T-helper 2 cell treated with Interferon-gamma antibody and Interleukin-4, amounts not matched to agents 100 ng/mL and 5 ng/mL, for 36 hours (primary cell): ENCODE measurements around the gene SMTNL2. TPM values are rescaled to one million over a fixed set of nuclear protein-coding genes. Genes with fewer than 3 reads are reported as not detected.
"Not testable (repeated sequence)": the region's sequence is repeated elsewhere in the genome, so short reads cannot be mapped to it uniquely, and the experiment has no call there.

Source experiments
- intact Hi-C: fragments of 100-400 bp; cut with micrococcal nuclease; formaldehyde crosslinking; loops from one replicate; pipeline ENCODE4 v1.15.1; 2023
- total RNA-seq: library from RNA; stranded (reverse); gene quantifications from 2 replicates; pipeline ENCODE4 v1.2.3, GENCODE V29; 2022

Gene SMTNL2
- total RNA-seq, 1 donor from 2014 or later, result not detected

DNA sequence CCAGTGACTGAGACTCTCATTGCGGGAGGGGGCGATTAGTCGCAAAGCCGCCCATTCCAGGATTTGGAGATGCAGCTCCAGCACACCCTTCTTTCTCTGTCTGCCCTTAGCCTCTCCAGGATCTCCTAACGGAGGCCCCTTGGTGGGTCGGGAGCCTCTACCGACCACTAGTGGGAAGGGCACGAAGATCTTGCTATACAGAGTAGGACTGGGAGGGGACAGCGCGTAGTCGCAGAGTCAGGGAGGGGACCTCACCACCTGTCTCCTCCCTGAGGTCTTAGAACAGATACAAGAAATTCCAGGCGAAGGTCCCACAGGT lies 588 bp upstream of the SMTNL2 start:
- intact Hi-C loops, result no loop called here

DNA sequence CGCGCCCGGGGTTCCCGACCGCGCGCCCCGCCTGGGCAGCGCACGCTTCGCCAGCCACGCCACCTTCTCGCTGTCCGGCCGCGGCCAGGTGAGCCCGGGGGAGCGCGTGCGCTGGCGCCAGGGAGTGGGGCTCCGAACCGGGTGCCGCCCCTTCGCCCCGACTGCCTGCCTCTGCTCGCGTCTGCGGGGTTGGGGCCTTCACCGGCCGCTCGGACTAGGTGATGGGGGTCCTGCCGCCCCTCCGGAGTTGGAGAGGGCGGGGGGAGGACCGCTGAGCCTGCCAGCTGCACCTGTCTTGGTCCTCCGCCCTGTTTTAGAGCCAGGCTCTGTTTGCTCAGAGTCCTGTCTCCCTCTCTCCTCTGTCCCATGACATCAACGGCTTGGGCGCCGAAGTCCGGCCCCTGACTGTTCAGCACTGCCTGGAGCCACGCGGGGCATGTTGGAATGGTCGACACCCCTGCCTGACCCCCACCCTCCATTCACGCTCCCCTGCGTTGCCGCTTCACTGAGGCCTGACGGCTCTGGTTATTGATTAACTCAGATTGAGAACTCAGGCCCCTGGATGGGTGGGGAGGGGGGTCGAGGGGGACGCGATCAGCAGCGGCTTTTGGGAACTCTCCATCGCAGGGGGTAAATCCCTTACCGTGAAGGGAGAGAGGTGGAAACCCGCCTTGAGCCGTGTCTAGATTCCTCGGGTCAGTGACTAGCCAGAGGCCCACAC lies 748 bp downstream of the SMTNL2 start:
- intact Hi-C loops, result no loop called here

DNA sequence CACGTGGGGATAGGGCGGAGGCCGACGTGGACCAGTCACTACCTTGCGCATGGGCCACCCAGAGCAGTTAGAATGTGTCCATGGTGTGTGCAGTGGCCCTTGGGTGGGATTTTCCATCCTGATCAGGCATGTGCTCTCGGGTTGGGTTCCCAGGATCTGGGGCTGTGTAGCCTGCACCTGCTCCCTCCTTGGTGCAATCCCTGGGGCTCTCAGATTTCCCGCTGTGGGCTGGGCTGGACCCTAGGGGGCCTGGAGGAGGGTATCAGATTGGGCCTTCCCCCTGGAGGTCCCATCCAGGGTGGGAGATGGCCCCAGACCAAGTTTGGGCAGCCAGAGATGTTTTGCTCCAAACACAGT lies 1.3 kb downstream of the SMTNL2 start:
- intact Hi-C loops, result no loop called here

DNA sequence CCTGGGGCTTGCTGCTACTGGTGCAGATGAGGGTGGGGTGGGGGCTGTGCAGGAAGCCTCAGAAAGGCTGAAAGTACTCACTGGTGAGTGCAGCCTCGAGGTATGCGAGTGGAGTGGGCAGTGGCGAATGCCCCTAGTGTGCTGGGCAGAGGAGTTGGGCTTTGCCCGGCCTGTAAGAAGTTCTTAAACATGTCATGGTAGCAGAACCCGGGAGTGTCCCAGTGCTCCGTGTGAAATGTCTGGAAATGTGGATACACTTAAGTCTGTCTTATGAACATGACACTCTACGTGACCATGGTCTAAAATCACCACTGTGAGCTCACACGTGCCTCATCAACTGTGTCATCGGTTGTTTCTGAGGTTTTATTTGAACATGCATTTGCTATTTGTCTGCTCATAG lies 1.7 kb downstream of the SMTNL2 start:
- intact Hi-C loops, result no loop called here

DNA sequence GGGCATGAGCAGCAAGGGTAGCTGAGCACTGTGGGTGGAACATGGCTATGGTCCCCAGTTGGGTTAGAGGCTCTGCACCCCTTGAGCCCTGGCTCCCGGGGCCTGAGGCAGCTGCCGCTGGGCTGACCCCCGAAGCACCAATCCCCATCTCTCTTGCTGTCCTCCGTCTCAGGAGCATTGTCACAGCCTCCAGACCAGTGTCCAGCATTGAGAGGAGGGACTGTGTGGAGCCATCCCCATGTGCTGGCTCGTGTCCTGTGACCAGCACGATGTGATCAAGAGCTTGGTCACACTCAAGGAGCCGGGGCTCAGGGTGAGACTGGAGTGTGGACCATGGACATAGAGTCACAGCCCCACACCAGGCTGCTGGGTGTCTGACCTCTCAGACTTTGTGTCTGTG lies 2.9 kb downstream of the SMTNL2 start:
- intact Hi-C loops, result no loop called here

DNA sequence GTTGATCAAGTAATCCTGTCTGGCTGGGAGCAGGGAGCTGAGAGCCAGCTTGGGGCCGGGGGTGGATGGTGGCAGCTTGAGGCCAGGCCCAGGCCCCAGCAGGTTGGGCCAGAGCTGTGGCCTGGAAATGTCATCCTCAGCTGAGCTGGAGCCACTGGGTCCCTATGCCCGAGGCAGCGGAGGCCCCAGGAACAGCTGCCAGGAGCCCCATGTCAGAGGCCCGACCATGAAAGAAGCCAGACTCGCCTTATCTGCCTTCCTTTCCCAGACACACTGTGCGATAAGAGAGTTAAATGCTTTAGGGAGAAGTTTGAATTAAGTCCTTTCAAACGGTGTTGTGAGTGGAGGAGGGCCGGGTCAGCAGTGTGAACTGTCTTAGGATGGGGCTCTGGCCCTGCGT lies 3.5 kb downstream of the SMTNL2 start:
- intact Hi-C loops, result no loop called here

DNA sequence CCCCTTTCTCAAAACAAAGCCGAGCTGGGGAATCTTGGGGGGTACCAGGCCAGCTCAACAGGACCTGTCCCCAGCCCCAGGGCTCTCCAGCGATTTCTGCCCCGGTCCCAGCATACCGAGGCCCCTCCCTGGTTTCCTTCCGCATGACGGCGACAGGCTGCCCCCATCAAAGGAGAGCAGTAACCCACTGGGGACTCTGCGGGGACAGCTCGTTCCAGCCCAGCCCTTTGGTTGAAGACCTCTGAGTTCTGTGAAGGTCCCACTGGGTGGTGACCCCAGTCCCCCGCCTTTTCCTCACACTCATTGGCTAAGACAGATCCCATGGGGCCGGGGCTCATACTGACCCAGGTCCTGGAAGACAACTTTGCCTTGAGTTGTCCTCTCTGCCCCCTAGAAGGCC lies 4.1 kb downstream of the SMTNL2 start:
- intact Hi-C loops, result no loop called here

DNA sequence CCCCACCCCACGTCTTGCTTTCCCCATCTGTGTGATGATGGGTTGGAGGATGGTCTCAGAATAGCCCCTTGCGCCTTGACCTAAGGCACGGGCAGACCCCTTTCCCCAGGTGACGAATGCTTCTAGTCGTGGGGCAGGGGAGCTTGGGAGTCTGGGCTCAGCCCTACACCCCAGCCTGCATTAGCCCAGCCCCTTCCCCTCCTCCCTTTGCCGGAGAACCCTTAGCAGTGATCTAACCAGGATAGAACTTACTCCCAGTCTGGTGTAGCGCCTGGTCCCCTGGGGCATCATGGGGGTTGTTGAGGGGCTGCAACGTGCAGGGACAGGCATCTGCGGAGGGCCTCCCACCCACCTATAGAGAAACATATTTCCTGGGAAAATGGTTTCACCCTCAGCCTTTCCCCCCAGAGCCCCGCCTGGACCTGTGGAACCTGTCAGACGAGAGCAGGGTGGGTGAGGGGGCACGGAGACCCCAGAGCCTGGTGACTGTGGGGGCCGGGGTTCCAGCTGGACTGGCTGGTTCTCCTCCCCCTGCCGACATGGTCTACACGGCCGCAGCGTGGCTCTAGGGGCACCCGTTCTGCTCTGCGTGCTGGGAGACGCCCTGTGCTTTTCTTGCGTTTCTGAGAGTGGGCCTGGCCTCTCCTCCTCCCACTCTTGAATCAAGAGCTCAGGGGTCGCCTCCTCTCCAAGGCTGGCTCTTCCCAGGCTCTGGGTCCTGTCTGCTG lies 4.7 kb downstream of the SMTNL2 start:
- intact Hi-C loops, result no loop called here

DNA sequence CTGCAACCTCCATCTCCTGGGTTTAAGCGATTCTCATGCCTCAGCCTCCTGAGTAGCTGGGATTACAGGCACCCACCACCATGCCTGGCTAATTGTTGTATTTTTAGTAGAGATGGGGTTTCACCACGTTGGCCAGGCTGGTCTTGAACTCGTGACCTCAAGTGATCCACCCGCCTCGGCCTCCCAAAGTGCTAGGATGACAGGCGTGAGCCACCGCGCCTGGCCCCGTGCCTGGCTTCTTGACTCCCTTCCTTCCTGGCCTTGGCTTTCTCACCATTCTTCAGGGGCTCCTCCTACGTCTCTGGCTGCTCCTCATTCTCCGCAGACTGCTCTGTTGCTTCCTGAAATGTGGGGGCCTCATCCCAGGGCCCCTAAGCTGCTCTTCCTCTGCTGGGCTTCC lies 5.7 kb downstream of the SMTNL2 start:
- intact Hi-C loops, result not testable (repeated sequence)

DNA sequence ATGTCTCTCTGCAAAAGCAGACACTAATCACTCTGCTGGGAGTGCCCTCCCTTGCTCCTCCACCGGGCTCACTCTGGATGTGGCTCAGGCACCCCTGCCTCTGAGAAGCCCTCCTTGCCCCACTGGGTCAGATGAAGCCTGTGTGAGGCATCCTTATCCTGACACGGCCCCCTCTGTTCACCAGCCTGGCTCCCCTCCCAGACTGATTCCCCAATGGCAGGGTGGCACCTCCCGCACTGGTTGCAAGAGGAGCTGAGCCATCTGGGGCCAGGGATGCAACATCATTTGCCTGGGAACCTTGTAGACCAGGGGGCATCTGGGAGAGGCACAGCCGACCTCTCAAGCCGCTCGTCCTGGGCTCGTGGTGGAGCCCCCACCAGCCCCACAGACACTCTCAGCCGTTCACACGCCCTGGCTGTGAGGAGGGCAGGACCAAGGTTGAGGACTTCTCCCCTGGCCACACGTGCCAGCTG lies 6.7 kb downstream of the SMTNL2 start:
- intact Hi-C loops, result no loop called here

DNA sequence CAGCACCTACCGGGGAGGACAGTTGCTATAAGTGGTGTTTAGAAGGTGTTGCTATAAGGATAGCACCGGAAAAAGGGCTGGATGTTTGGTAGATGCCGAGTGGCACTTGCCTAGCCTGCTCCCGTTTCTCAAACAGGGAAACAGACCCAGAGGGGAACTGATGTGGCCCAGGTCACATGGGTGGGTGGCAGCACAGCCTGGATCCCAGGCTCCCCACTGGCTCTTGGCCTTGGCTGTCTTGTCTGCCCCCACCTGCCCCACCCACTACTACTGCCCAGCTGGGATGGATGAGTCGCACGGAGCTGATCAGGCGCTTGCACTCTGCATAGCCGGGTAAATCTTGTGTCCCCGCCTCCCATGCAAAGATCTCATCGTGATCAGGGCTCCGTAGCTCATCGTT lies 7.2 kb downstream of the SMTNL2 start:
- intact Hi-C loops, result no loop called here

DNA sequence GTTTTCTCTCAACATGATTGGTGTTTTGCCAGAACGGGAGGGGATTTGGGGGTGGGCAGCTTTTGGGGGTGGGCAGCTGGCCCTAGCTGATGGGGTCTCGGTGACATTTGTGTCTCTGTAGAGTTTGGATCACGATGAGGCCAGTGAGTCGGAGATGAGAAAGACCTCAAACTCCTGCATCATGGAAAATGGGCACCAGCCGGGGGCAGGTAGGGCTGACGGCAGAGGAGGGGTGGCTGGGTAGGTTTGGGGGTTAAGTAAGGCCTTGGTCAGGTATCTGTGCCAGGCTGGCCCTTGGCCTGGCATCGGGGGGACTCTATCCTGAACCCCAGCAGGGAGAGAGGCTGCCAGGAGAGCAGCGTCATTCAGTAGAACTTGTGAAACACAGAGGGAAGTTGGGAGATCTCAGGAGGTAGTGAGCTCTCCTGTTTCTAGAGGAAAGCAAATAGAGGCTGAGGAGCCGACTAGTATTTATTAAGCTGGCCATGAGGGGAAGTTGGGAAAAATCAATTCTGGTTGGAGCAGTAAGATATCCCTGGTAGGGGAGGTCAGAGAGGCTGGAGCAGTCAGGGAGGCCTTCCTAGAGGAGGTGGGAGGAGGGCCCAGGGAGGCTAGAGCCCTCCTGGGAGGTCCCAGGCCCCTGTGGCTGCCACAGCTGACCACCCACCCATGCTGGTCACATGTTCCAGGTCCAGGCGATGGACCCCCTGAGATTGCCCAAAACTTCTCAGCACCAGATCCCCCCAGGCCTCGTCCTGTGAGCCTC lies 8.1 kb downstream of the SMTNL2 start:
- intact Hi-C loops, result no loop called here

DNA sequence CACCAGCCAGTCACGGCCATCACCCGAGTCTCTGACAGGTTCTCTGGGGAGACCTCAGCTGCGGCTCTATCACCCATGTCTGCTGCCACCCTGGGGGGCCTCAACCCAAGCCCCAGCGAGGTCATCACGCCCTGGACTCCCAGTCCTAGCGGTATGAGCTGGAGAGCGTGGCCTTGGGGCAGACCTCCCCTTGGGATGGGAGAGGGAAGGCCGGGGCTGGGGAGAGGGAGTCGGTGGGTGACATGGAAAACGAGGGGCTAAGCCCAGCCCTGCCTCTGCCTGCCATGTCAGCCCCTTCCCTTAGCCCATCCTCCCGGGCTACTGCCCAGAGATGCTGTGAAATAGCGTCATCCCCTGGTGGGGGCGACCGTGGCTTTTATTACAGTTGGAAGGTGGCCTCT lies 8.7 kb downstream of the SMTNL2 start:
- intact Hi-C loops, result no loop called here

DNA sequence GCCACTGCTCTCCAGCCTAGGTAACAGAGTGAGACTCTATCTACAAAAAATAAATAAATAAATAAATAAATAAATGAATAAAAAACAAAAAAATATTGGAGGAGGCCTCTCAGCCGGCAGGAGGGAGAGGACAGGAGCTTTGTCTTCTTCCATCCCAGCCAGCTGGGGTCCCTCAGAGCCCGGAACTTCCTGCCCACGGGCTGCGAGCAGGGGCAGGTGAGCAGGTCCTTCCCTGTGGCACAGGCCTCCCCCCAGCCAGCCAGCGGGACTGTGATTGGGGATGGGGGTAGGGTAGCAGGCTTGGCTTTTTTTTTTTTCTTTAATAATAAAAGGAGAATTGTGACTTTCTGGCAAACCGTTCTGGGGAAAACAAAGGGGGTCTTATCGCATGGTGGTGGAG lies 10.1 kb downstream of the SMTNL2 start:
- intact Hi-C loops, result no loop called here

DNA sequence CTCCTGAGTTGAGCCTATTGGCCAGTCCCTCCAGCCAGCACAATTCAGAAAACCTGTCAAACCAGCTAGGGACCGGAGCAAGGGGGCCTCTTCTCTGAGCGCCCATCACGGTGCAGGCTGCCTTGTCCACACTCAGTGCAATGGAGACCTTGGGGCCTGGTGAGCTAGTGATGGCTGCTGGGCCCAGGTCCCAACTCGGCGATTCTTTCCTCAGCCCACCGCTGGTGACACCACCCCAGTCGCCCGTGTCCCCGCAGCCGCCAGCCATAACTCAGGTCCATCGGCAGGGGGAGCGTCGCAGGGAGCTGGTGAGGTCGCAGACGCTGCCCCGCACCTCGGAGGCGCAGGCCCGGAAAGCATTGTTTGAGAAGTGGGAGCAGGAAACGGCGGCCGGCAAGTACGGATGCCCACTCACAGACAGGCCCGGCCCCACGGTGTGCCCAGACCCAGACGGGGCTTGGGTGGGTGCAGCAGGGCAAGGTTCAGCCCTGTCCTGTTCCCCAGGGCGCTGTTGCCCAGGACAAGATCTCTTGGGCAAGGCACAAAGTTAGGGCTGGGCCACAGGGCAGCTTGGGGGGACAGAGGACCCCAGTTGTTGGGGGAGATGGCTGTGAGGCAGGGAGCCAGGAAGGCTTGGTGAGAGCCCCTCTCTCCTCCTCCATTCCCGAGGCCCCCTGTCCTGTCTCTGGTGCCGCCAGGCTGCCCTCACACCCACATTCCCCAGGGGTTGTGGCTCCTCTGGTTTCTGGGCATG lies 10.8 kb downstream of the SMTNL2 start:
- intact Hi-C loops, result no loop called here

DNA sequence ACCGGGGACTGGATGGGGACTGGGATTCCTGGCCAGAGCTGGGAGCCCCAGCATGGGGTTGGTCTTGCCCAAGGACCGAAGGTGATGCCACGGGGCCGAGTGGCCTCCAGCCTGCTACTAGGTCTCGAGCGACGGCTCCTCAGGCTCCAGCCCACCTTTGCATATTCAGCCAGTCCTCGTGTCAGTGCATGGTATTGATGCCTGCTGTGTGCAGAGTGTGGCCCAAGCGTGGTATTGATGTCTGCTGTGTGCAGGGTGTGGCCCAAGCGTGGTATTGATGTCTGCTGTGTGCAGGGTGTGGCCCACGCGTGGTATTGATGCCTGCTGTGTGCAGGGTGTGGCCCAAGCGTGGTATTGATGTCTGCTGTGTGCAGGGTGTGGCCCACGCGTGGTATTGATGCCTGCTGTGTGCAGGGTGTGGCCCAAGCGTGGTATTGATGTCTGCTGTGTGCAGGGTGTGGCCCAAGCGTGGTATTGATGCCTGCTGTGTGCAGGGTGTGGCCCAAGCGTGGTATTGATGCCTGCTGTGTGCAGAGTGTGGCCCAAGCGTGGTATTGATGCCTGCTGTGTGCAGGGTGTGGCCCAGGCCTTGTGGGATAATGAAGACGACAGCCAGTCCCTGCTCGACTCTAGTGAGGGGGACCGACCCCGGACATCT lies 11.5 kb downstream of the SMTNL2 start:
- intact Hi-C loops, result not testable (repeated sequence)

DNA sequence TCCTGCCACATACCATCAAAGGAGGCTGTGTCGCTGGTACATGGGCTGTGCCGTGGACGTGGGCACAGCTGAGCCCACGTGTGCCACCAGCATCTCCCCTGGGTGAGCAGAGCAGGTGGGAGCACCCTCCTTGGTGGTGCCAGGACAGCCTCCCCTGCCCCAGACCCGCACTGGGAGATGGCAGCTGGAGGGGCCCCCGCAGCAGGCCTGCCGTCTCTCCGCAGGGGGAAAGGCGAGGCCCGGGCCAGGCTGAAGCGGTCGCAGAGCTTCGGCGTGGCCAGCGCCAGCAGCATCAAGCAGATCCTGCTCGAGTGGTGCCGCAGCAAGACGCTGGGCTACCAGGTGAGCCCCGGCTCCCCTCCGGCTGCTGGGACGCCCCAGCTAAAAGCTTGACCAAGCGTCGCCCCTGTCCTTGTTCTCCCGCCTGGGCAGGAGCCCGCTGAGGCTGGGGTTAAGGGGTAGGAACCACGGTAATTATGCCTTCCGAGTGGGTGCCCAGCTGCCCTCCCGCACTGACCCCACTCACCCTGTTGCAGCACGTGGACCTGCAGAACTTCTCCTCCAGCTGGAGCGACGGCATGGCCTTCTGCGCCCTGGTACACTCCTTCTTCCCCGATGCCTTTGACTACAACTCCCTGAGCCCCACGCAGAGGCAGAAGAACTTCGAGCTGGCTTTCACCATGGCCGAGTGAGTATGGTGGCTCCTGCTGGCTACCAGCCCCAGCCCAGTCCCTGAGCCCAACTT lies 12.5 kb downstream of the SMTNL2 start:
- intact Hi-C loops, result no loop called here

DNA sequence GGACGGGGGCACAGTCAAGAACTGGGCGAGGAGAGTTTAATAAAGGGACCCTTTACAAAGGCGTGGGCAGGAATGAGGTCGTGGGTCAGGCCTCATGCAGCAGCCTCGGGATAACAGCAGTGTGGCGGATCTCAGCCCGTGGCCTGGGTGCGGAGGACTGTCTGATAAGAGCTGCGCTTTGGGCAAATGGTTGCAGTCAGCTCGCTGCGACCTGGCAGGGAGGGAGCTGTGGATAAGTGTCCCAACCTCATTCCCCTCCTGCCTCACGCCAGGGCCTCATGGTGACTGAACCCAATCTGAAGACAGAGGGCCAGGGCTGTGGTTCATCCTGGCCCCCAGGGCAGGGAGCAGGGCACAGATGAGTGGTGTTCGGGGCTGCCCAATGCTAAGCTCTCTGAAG lies 13.6 kb downstream of the SMTNL2 start:
- intact Hi-C loops, result no loop called here

DNA sequence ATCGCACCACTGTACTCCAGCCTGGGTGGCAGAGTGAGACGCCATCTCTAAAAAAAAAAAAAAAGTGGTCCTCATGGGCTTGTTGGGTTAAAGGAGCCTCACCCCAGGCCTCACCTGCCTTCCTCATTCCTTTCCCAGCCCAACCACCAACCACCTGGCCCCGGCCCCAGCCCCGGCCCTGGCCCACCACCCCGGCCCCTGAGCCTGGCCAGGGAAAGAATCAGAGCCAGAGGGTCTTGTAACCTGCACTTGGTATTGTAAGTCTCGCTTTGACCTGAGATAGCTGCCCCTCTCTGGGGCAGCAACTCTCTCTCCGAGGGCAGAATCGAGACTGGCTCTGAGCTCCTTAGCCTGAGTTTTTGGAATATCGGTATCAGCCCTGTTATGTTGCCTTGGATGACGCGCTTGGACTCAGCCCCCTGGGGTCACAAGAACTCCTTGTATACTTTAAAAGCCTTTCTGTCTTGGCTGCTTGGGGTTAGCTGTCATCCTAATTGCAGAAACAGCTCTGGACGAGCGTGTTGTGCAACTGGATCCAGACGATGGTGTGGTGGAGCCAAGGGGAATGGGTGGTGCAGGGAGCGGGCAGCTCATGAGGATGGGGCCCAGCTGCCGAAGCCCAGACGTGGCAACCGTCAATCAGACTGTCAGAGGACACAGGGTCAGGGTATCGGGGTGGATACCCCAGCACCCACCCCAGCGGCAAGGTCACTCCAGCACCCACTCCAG lies 14.6 kb downstream of the SMTNL2 start:
- intact Hi-C loops, result no loop called here
